ENCODE results near the gene TNFSF13B. TPM values are rescaled to one million over a fixed set of nuclear protein-coding genes. Genes with fewer than 3 reads are reported as not detected.

The TNFSF13B gene
- total RNA-seq, 4 donors from 2014 or later = 0.31 to 2.1 (median 1.6) TPM; not detected in 1

DNA sequence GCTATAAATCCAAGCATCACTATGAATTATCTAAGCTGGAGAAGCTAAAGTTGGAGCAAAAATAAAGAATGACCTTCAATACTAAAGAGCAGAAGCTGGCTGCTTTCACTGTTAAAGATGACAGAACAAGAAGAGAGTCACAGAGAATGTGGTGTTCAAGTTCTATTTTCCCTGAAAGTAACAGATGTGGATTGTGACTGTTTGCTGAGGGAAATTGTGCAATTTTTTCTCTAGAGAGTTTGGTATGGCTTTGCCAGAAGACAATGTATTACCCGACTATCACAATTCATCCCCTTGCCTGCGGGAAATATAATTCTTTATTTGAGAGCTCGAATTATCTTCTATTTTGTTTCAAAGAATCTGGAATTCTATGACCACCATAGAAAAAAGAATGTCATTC, 83.1 kb downstream of the TNFSF13B start:
- no peak overlapping the region for H3K4me3 ChIP-seq
- H3K36me3 ChIP-seq = no peaks in the 10 kb centered on the region
- no peak for DNase-seq
- 26 to 49% methylated on average over 3 of the region's 3 CpGs for WGBS, 2 donors
- H3K9me3 ChIP-seq = no peaks in the 10 kb centered on the region
- no peak overlapping the region for H3K27ac ChIP-seq
- TF ChIP-seq, protein P1, sequence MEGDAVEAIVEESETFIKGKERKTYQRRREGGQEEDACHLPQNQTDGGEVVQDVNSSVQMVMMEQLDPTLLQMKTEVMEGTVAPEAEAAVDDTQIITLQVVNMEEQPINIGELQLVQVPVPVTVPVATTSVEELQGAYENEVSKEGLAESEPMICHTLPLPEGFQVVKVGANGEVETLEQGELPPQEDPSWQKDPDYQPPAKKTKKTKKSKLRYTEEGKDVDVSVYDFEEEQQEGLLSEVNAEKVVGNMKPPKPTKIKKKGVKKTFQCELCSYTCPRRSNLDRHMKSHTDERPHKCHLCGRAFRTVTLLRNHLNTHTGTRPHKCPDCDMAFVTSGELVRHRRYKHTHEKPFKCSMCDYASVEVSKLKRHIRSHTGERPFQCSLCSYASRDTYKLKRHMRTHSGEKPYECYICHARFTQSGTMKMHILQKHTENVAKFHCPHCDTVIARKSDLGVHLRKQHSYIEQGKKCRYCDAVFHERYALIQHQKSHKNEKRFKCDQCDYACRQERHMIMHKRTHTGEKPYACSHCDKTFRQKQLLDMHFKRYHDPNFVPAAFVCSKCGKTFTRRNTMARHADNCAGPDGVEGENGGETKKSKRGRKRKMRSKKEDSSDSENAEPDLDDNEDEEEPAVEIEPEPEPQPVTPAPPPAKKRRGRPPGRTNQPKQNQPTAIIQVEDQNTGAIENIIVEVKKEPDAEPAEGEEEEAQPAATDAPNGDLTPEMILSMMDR (IDR thresholded peaks at IDR 0.05) = no peak
- no peak for TF ChIP-seq POLR2A (IDR thresholded peaks at IDR 0.05)
- no peaks in the 10 kb centered on the region for H3K27me3 ChIP-seq
- H3K4me1 ChIP-seq = no peaks in the 10 kb centered on the region
- intact Hi-C loops (cut with DNase I) = no loop called here

DNA sequence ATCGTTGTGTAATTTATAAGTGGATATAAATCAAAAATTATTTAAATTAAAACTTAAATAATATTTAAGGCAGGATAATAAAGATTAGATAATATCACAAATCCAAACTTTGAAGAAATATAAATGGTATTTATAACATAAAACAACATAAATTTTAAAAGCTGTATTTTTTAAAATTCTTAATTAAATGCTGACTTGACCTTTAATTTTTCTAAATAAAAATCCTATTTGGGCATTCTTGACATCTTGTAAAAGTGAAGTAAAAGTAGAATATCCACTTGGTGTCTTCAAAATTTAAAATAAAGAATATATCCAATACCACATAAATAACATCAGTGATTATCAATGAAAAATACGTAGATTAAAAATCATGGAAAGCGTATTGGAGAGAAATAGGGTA, 87.7 kb downstream of the TNFSF13B start:
- H3K4me3 ChIP-seq = no peak overlapping the region
- H3K27me3 ChIP-seq = no peaks in the 10 kb centered on the region
- H3K4me1 ChIP-seq = no peaks in the 10 kb centered on the region
- intact Hi-C loops (cut with DNase I) = no loop called here
- 85 to 92% methylated on average over 3 of the region's 3 CpGs for WGBS, 2 donors
- no peak for DNase-seq
- H3K27ac ChIP-seq = no peak overlapping the region
- no peaks in the 10 kb centered on the region for H3K9me3 ChIP-seq
- TF ChIP-seq, protein P1 (IDR thresholded peaks at IDR 0.05) = no peak
- TF ChIP-seq POLR2A (IDR thresholded peaks at IDR 0.05) = no peak
- H3K36me3 ChIP-seq = no peaks in the 10 kb centered on the region

Small RNA genes lying within 50 kb of the gene (small RNA-seq; reads per million reads assigned to genes)
- 0 reads per million in 4 donors for gene RNA5SP39

Other genes starting within 250 kb of the TNFSF13B start
- 1 to 10 TPM; 5.9 to 9.4 (median 7.8) TPM for gene LIG4, start 54.2 kb upstream of the TNFSF13B start, total RNA-seq
- 10 to 100 TPM in 1 of 4 donors, 1 to 10 TPM in 3; 6.8 to 12.2 (median 8.4) TPM for gene ABHD13, start 51.3 kb upstream of the TNFSF13B start, total RNA-seq